NK-92 treated with Interleukin-12 subunit alpha and Interleukin-12 subunit beta, amount 100 ng/mL, for 24 hours (cell line): ENCODE data around the gene ADSL.

Source experiments
- DNase-seq: peaks from one replicate; lab custom pipeline; 2025; lab: John Stamatoyannopoulos, UW

ADSL gene

GRCh38 chr22:40418366-40419201 lies 72.3 kb downstream of the ADSL start:
- DNase-seq, result no peak

GRCh38 chr22:40419718-40420117 lies 73.4 kb downstream of the ADSL start:
- DNase-seq, result no peak

DNA sequence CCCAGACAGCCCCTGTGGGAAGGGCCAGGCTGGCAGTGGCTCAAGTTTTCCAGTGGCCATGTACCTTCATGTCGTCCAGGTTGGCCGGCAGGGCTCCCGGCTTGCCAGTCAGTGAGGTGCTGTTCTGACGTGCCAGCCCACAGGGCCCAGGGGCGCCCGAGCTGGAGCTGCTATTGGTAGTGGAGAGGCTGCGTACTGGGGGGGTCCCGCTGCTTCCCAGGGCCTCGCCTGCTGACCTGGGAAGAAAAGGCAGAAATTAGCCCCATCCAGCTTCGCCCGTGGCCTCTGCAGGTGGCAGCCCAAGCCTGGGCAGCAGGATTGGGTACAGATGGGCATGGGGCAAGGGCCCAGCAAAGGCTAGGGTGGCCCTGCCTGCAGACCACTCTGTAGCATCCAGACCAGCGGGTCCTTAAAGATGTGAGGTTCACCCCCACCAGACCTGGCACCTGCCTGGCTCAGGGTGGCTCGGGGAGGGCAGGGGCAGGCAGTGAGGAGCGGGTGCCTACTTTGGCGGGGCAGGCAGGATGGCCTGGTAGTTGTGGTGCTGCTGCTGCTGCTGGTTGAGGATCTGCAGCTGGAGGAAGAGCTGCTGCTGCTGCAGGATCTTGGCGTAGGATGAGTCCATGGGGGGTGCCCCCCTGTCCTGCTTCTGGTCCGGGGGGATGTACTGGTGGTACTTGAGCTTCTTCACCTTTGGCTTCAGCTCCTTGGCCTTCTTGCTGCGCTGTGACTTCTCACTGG lies 74.2 kb downstream of the ADSL start:
- no peak for DNase-seq

DNA sequence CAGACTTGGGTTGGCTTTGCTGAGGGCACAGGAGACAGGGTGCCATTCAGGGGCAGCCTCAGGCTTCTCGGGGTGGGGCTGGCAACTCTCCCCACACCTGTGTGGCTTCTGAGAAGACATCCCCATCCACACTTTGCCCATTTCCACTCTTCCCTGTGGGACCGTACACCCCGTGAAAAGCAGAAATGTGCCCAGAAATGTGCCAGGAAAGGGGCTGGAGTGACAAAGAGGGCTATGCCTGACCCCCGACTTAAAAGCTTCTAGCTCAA lies 74.7 kb downstream of the ADSL start:
- DNase-seq, result no peak

DNA sequence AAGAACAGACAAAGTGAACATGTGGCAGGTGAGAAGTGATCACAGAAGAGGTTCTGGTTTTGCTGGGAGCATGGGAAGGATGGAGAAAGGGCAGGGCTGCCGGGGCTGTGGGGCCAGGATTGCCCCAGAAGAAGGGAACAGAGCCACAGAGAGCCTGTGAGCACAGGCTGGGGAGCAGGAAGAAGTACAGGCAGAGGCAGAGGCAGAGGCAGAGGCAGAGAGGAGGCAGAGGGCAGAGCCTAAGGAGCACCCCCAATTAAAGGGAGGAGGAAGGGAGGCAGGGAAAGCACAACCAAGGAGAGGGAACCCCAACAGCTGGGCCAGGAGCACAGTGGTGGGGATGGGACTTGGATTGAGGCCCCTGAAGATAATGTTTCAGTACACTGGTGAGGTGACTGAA lies 75.6 kb downstream of the ADSL start:
- no peak for DNase-seq

- no peak for DNase-seq
Observed at GRCh38 chr22:40422558-40423309, 76.4 kb downstream of the ADSL start.

- no peak for DNase-seq
Observed at GRCh38 chr22:40423310-40423688, 77.0 kb downstream of the ADSL start.

DNA sequence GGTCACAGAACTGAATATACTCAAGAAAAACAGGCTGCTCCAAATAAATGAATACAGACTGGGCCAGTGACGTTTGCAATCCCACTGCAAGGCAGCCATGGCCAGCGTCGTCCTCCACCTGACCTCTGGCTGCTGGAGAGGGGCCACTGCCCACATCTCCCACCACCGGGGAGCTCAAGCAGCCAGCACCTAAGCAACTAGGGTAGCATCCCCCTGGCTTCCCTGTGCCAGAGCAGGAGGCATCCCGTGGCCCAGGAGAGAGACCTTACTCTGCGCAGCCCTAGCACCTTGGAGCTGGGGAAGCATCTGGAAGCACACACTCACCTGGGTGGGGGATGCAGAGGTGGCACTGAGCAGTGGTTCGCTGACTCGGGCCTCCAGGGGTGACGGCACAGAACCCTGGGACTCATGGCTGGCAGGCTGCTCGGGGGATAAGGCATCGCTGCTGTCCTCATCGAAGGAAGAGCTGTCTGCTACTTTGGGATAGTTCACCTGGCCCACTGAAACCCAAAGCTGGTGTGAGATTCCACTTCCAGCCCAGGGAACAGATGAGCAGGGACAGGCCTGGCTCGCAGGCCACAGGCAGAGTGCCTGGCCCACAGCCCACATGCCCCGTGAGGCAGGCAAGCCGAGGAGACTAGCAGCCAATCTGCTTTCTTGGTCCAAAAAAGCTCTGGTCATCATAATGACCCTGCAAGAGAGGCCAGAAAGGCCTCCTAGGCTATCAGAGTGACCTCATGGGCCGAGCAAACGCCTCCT lies 77.8 kb downstream of the ADSL start:
- no peak for DNase-seq

DNA sequence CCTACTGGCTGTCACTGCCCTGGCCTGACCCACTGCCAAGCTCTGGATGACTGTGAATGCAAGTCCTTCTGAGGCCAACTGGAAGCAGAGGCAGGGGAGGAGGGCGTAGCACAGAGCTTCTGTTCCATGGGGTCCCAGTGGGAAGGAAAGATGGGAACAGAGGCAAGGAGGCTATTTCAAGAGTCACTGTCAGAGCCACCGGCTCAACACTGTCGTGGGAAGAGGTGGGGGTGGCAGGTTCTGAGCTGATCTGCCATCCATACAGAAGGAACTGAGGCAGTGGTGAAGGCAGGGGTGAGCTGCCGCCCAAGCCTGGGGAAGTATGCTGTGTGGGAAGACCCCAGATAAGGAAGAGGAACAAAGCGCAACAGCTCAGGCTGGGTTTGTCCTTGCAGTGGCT lies 78.8 kb downstream of the ADSL start:
- no peak for DNase-seq

DNA sequence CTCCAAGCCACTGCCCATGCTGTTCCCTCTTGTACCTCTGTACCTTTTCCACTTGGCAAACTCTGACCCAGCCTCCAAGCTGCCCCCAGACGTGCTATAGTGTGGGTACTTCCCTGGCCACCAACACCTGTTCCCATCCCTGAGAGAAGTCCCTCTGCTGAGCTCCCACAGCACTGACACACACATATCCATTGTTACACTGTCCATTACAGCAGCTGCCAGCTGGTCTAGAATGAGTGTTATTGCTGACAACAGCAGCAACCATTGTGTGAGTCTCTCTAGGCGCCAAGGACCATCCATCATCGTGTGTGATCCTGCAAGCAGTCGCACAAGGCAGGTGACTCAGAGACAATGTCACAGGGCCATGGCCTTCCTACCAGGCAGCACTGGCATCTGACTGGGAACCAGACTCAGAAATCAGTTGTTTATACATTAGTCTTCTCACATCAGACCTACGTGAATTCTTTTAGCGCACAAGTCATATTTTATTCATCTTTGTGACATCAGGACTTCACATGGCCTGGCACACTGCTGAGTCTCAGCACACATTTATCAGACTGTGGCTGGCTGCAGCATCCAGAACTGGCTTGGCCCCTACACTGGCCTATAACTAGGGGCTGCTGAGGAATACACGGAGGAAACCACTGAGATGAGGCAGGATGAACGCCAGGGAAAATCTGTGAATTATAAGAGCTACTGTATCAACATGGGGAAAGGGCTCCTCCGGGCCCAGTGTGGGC lies 80.5 kb downstream of the ADSL start:
- DNase-seq, result no peak

- no peak for DNase-seq
Observed at GRCh38 chr22:40428796-40429195, 82.5 kb downstream of the ADSL start.

- no peak for DNase-seq
Observed at GRCh38 chr22:40429481-40429880, 83.2 kb downstream of the ADSL start.

DNA sequence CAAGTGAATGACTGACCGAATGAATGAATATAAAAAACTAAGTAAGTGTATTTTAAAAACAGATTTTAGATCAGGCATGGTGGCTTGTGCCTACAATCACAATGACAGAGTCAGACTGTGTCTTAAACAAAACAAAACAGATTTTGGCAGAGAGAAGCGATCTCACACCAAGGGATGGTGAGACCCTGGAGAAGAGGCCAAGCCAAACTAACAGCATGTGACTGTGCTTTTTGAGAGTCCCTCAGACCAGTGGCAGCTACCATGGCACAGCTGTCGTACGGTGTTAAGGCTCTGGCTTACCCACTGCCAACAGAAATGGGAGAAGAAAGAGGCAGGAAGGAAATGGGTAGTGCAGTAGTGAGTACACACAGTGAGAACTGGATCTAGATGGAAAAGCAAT lies 84.7 kb downstream of the ADSL start:
- DNase-seq, result no peak

- no peak for DNase-seq
Observed at GRCh38 chr22:40432157-40432556, 85.9 kb downstream of the ADSL start.

DNA sequence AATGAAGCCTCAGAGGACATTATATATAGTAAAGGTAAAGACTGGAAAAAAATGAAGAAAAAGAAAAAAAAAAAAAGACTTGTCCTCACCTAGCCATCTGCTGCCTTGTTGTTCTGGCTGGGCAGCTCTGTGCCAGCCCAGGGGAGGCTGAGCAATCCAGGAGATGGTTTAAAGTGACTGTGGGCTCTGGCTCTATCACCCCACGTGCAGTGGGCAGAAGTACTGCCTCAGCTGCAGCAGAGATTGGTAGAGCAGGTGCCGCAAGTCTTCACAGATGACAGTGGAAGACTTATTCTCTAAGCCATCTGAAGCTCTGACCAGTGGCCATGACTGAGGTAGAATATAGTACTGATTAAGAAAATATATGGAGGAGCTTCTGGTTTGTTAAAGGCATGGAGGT lies 86.3 kb downstream of the ADSL start:
- no peak for DNase-seq

GRCh38 chr22:40433416-40434090 lies 87.3 kb downstream of the ADSL start:
- no peak for DNase-seq

- no peak for DNase-seq
Observed at GRCh38 chr22:40434106-40434505, 87.8 kb downstream of the ADSL start.

- DNase-seq, result no peak
Observed at GRCh38 chr22:40434745-40435144, 88.4 kb downstream of the ADSL start.

DNA sequence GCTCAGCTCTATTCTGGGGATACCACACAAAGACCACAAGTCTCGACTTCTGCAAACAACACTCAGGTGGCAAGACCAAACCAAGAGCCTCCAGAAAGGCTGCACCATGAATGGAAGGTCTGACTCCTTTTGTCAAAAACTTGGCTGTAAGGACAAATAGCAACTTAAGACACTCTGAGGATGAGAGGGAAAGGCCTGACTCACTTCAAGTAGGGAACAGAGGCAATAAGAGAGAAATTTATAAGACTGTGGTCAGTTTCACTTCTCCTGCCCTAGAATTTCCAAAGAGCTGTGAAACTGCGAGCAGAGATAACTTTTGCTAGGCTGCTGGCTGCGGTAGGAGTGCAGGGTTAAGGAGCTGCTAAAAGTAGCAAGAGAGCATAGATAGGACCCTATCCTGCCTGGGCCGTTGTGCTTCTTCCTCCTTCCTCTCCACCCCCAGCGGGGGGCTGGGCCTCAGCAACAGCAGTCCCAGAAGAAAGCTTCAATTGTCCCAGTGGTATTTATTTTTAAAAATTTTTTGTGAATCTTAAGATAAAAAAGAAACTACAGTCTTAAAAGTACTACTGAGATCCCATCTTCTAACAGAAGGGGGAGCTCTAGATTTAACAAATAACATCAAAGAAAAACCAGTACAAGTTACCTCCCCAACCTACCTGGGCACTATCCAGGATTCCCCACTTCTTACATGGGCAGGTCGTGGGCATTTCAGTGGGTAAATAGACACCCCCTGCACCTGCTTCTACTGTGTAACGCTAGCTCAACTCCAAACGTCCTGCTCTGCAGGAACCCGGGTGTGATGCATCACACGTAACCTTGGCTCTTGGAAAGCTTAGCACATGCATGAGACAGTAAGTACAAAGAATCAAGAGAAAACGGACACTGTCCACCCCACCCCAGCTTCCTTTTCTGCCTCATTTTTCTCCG lies 90.5 kb downstream of the ADSL start:
- no peak for DNase-seq
